T-helper 17 cell (primary cell): Measurements from ENCODE around the gene PHLDB2. TPM values are rescaled to one million over a fixed set of nuclear protein-coding genes. Genes with fewer than 3 reads are reported as not detected.
A peak's percentile ranks its signal among the peaks of the same experiment; 100 is the strongest.

ENCODE experiments used
- ATAC-seq: fragments of 150-1000 bp; cut with Tn5 transposase; 2 replicates; pipeline ENCODE4 v1.10.0; 2021; ENCODE audit warnings: mild to moderate bottlenecking, moderate library complexity
- DNase-seq, 3 donors: peaks; one replicate each; pipeline versions ENCODE4 v3.0.0 to v3.0.0-alpha.2; 2020 to 2021
- H3K9me3 ChIP-seq: one replicate; pipeline ENCODE4 v1.7.0; 2013; ENCODE audit warnings: low read length, mild to moderate bottlenecking; ENCODE audit not compliant: control insufficient read depth, poor library complexity, severe bottlenecking
- H3K27ac Mint-ChIP-seq: one replicate; pipeline ENCODE4 v1.8.0; 2022; ENCODE audit warnings: mild to moderate bottlenecking, moderate library complexity, mixed read lengths
- H3K27me3 Mint-ChIP-seq: one replicate; pipeline ENCODE4 v1.8.0; 2022; ENCODE audit warnings: mixed read lengths
- H3K36me3 Mint-ChIP-seq: one replicate; pipeline ENCODE4 v1.8.0; 2022; ENCODE audit warnings: low read depth, mixed read lengths
- H3K4me1 Mint-ChIP-seq: one replicate; pipeline ENCODE4 v1.8.0; 2022; ENCODE audit warnings: mild to moderate bottlenecking, mixed read lengths
- H3K4me3 Mint-ChIP-seq: one replicate; pipeline ENCODE4 v1.8.0; 2022; ENCODE audit warnings: mild to moderate bottlenecking, moderate library complexity, mixed read lengths
- total RNA-seq, 4 donors: library from RNA in 2 of 4; stranded (reverse) in 2 of 4; gene quantifications; one replicate each; pipeline ENCODE4 v1.2.3 and lab custom pipeline; 2022 to 2026

PHLDB2 gene
- total RNA-seq, 2 donors from 2014 or later, result 24.4 to 28.0 TPM

DNA sequence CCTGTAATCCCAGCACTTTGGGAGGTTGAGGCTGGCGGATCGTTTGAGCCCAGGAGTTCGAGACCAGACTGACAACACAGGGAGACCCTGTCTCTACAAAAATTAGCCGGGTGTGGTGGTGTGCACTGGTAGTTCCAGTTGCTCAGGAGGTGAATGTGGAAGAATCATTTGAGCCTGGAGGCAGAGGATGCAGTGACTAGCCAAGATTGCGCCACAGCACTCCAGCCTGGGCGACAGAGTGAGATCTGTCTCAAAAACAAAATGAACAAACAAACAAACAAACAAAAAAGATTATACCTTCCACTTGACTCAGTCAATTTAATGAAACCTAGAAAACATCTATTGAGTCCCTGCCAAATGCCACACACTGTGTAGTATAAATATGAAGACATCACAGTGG lies 30.5 kb upstream of the PHLDB2 start:
- H3K4me3 Mint-ChIP-seq, result no peak overlapping the region
- no peak overlapping the region for H3K27ac Mint-ChIP-seq
- no peaks in the 10 kb centered on the region for H3K9me3 ChIP-seq
- DNase-seq, result no peak
- peaks cover 4% of the 10 kb centered on the region for H3K36me3 Mint-ChIP-seq
- ATAC-seq, result no peak
- H3K4me1 Mint-ChIP-seq, result peaks cover 16% of the 10 kb centered on the region
- no peaks in the 10 kb centered on the region for H3K27me3 Mint-ChIP-seq

GRCh38 chr3:111829023-111829422 lies 30.0 kb upstream of the PHLDB2 start:
- DNase-seq, result no peak
- H3K4me3 Mint-ChIP-seq, result no peak overlapping the region
- no peak overlapping the region for H3K27ac Mint-ChIP-seq
- no peak for ATAC-seq
- H3K36me3 Mint-ChIP-seq, result peaks cover 3% of the 10 kb centered on the region
- no peaks in the 10 kb centered on the region for H3K9me3 ChIP-seq
- H3K27me3 Mint-ChIP-seq, result no peaks in the 10 kb centered on the region
- H3K4me1 Mint-ChIP-seq, result peaks cover 16% of the 10 kb centered on the region

- ATAC-seq (peak; percentile 92), DNase-seq (no peak)
- Mint-ChIP-seq H3K27ac (no peak overlapping the region), H3K27me3 (no peaks in the 10 kb centered on the region), H3K36me3 (no peaks in the 10 kb centered on the region), H3K4me3 (no peak overlapping the region), H3K4me1 (peaks cover 13% of the 10 kb centered on the region)
- no peaks in the 10 kb centered on the region for H3K9me3 ChIP-seq
Measured at GRCh38 chr3:111831840-111832239, 27.2 kb upstream of the PHLDB2 start.

- Mint-ChIP-seq H3K4me3 (no peak overlapping the region), H3K4me1 (peaks cover 3% of the 10 kb centered on the region), H3K36me3 (no peaks in the 10 kb centered on the region), H3K27ac (no peak overlapping the region), H3K27me3 (peaks cover 9% of the 10 kb centered on the region)
- no peak for DNase-seq
- H3K9me3 ChIP-seq, result no peaks in the 10 kb centered on the region
- ATAC-seq, result no peak
Measured at GRCh38 chr3:111837112-111837511, 22.0 kb upstream of the PHLDB2 start.

- H3K4me1 Mint-ChIP-seq, result peaks cover 2% of the 10 kb centered on the region
Measured at GRCh38 chr3:111838133-111838532, 20.9 kb upstream of the PHLDB2 start.

DNA sequence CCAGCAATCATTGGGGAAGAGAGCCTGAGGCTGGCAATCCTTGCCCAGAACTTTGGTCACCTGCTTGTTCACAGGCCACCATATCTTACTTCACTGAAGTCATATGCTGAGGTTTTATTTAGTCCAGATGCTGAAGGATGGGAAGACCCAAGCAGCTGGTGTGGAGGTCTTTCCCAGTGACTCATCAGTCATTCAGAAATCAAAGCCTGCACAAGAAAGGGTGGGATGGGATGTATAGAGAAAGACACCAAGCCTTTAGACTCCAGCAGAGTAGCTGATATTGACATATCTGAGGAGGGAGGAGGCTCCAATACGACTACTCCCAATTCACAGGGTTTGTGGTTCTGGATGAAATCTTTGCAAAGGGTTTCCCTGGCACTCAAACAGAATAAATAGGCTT lies 13.0 kb upstream of the PHLDB2 start:
- Mint-ChIP-seq H3K36me3 (peaks cover 5% of the 10 kb centered on the region), H3K4me1 (peaks cover 2% of the 10 kb centered on the region), H3K27ac (no peak overlapping the region), H3K27me3 (peaks cover 35% of the 10 kb centered on the region), H3K4me3 (no peak overlapping the region)
- no peak for ATAC-seq
- H3K9me3 ChIP-seq, result no peaks in the 10 kb centered on the region
- DNase-seq, result no peak

More at GRCh38 chr3:111838133-111838532, 20.9 kb upstream of the PHLDB2 start:
- H3K36me3 Mint-ChIP-seq, result no peaks in the 10 kb centered on the region
- no peak overlapping the region for H3K4me3 Mint-ChIP-seq
- no peak overlapping the region for H3K27ac Mint-ChIP-seq
- DNase-seq (no peak), ATAC-seq (no peak)
- H3K27me3 Mint-ChIP-seq, result peaks cover 19% of the 10 kb centered on the region
- no peaks in the 10 kb centered on the region for H3K9me3 ChIP-seq

DNA sequence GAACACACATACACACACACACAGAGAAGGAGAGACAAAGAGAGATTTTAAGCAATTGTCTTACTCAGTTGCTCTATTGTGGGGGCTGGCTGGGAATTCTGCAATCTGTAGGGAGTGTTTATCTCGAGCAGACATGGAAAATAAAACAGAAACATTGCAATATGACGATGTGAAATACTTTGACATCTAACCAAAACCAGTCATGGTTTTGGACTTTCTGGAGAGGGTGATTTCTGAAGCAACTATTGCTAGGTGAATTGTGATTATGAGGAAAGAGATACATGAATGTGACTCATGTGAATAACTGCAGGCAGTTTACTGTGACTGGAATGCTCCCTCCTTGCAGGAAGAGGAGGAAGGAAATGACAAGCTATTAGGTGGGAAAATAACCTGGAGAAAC lies 12.3 kb upstream of the PHLDB2 start:
- no peak for DNase-seq
- Mint-ChIP-seq H3K4me1 (peaks cover 4% of the 10 kb centered on the region), H3K36me3 (peaks cover 5% of the 10 kb centered on the region), H3K27ac (no peak overlapping the region), H3K27me3 (peaks cover 29% of the 10 kb centered on the region), H3K4me3 (no peak overlapping the region)
- ATAC-seq, result no peak
- no peaks in the 10 kb centered on the region for H3K9me3 ChIP-seq

- H3K27ac Mint-ChIP-seq, result no peak overlapping the region
- no peaks in the 10 kb centered on the region for H3K9me3 ChIP-seq
- H3K4me3 Mint-ChIP-seq, result no peak overlapping the region
- H3K27me3 Mint-ChIP-seq, result peaks cover 15% of the 10 kb centered on the region
- peaks cover 5% of the 10 kb centered on the region for H3K36me3 Mint-ChIP-seq
- no peak for ATAC-seq
- peaks cover 9% of the 10 kb centered on the region for H3K4me1 Mint-ChIP-seq
- DNase-seq, result no peak
Measured at GRCh38 chr3:111848283-111848682, 10.8 kb upstream of the PHLDB2 start.

GRCh38 chr3:111848778-111849177 lies 10.3 kb upstream of the PHLDB2 start:
- H3K9me3 ChIP-seq, result no peaks in the 10 kb centered on the region
- Mint-ChIP-seq H3K27ac (no peak overlapping the region), H3K36me3 (peaks cover 5% of the 10 kb centered on the region), H3K4me1 (peaks cover 9% of the 10 kb centered on the region), H3K4me3 (no peak overlapping the region), H3K27me3 (peaks cover 12% of the 10 kb centered on the region)
- ATAC-seq, result no peak
- DNase-seq, result no peak

- DNase-seq (no peak), ATAC-seq (no peak)
- Mint-ChIP-seq H3K27ac (no peak overlapping the region), H3K27me3 (peaks cover 4% of the 10 kb centered on the region), H3K4me3 (no peak overlapping the region), H3K36me3 (peaks cover 2% of the 10 kb centered on the region), H3K4me1 (peaks cover 9% of the 10 kb centered on the region)
- no peaks in the 10 kb centered on the region for H3K9me3 ChIP-seq
Measured at GRCh38 chr3:111850537-111850936, 8.5 kb upstream of the PHLDB2 start.

- ATAC-seq (no peak), DNase-seq (no peak)
- no peaks in the 10 kb centered on the region for H3K9me3 ChIP-seq
- H3K27me3 Mint-ChIP-seq, result peaks cover 4% of the 10 kb centered on the region
- no peak overlapping the region for H3K27ac Mint-ChIP-seq
- H3K4me3 Mint-ChIP-seq, result no peak overlapping the region
- H3K4me1 Mint-ChIP-seq, result peaks cover 9% of the 10 kb centered on the region
- peaks cover 2% of the 10 kb centered on the region for H3K36me3 Mint-ChIP-seq
Measured at GRCh38 chr3:111851511-111851954, 7.5 kb upstream of the PHLDB2 start.

DNA sequence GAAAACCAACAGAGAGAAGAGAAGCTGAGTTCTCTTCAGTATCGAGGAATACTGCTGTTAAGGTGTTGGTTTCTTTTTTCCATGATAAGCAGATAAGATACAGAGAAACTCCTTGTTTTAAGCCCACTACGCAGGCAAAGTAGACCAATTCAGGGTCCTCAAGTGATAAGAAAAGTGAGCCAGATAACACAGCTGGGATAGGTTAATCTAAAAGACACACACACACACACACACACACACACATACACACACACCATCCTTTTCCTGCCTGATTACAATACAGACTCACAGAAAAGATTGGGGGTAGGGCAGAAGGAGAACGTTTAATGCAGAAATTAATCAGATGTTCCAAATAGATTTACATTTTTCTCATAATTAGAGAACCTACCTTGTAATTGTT lies 6.5 kb upstream of the PHLDB2 start:
- no peaks in the 10 kb centered on the region for H3K36me3 Mint-ChIP-seq
- DNase-seq (no peak), ATAC-seq (no peak)
- no peak overlapping the region for H3K4me3 Mint-ChIP-seq
- peaks cover 9% of the 10 kb centered on the region for H3K4me1 Mint-ChIP-seq
- H3K27me3 Mint-ChIP-seq, result peaks cover 4% of the 10 kb centered on the region
- no peaks in the 10 kb centered on the region for H3K9me3 ChIP-seq
- H3K27ac Mint-ChIP-seq, result no peak overlapping the region

- no peaks in the 10 kb centered on the region for H3K27me3 Mint-ChIP-seq
- no peak overlapping the region for H3K27ac Mint-ChIP-seq
- no peaks in the 10 kb centered on the region for H3K9me3 ChIP-seq
- H3K4me3 Mint-ChIP-seq, result no peak overlapping the region
- DNase-seq (no peak), ATAC-seq (no peak)
- H3K36me3 Mint-ChIP-seq, result no peaks in the 10 kb centered on the region
- peaks cover 9% of the 10 kb centered on the region for H3K4me1 Mint-ChIP-seq
Measured at GRCh38 chr3:111853068-111853467, 6.0 kb upstream of the PHLDB2 start.

GRCh38 chr3:111854990-111855389 lies 4.1 kb upstream of the PHLDB2 start:
- ATAC-seq (no peak), DNase-seq (no peak)
- H3K36me3 Mint-ChIP-seq, result no peaks in the 10 kb centered on the region
- no peak overlapping the region for H3K4me3 Mint-ChIP-seq
- peak overlapping the region; percentile 4 for H3K27ac Mint-ChIP-seq
- peaks cover 7% of the 10 kb centered on the region for H3K4me1 Mint-ChIP-seq
- no peaks in the 10 kb centered on the region for H3K27me3 Mint-ChIP-seq
- no peaks in the 10 kb centered on the region for H3K9me3 ChIP-seq
